ENCODE measurements around the gene SAMD4B.
"Not testable (repeated sequence)": the region's sequence is repeated elsewhere in the genome, so short reads cannot be mapped to it uniquely, and the experiment has no call there.

SAMD4B gene

GRCh38 chr19:39372047-39372802 is 30.0 kb downstream of the SAMD4B start:
- DNase-seq: no peak

GRCh38 chr19:39372941-39373340 is 30.7 kb downstream of the SAMD4B start:
- DNase-seq: no peak

GRCh38 chr19:39375929-39376328 is 33.7 kb downstream of the SAMD4B start:
- no peak for DNase-seq

GRCh38 chr19:39377373-39378362 is 35.4 kb downstream of the SAMD4B start:
- DNase-seq: no peak

- DNase-seq: not testable (repeated sequence)
These were observed 37.1 kb downstream of the SAMD4B start for GRCh38 chr19:39379366-39379765.

GRCh38 chr19:39379865-39380396 is 37.7 kb downstream of the SAMD4B start:
- DNase-seq: no peak

- DNase-seq: no peak
These were observed 38.6 kb downstream of the SAMD4B start for GRCh38 chr19:39380521-39381502.

GRCh38 chr19:39381910-39382611 is 39.8 kb downstream of the SAMD4B start:
- DNase-seq: no peak

GRCh38 chr19:39382991-39383828 is 41.0 kb downstream of the SAMD4B start:
- DNase-seq: no peak

- DNase-seq: no peak
These were observed 42.8 kb downstream of the SAMD4B start for GRCh38 chr19:39384839-39385568.

GRCh38 chr19:39385629-39386411 is 43.6 kb downstream of the SAMD4B start:
- DNase-seq: no peak

- no peak for DNase-seq
These were observed 44.3 kb downstream of the SAMD4B start for GRCh38 chr19:39386557-39386956.

GRCh38 chr19:39388657-39389056 is 46.4 kb downstream of the SAMD4B start:
- no peak for DNase-seq

GRCh38 chr19:39389631-39390414 is 47.6 kb downstream of the SAMD4B start:
- no peak for DNase-seq

GRCh38 chr19:39390451-39390750 is 48.2 kb downstream of the SAMD4B start:
- DNase-seq: no peak

GRCh38 chr19:39390751-39391437 is 48.7 kb downstream of the SAMD4B start, which contains the start of the genes MED29 and PAF1:
MED29 (plus strand) TSS chr19:39391378; CDS start chr19:39391423, 45 bp downstream.
PAF1 (minus strand) TSS chr19:39391106; CDS start chr19:39390864, 242 bp downstream.
- DNase-seq: peak; percentile 99
